Stimulated activated CD4-positive, alpha-beta T cell treated with anti-CD3 and anti-CD28 coated beads, TNF-alpha, amount 100 ng/mL, for 48 hours (primary cell): ENCODE measurements around the gene NMRAL1.

Experiments used
- DNase-seq, 3 donors: peaks; one replicate each; pipeline ENCODE4 v3.0.0-alpha.2; 2020; ENCODE audit warnings: low read depth in 3 of 3

The NMRAL1 gene

DNA sequence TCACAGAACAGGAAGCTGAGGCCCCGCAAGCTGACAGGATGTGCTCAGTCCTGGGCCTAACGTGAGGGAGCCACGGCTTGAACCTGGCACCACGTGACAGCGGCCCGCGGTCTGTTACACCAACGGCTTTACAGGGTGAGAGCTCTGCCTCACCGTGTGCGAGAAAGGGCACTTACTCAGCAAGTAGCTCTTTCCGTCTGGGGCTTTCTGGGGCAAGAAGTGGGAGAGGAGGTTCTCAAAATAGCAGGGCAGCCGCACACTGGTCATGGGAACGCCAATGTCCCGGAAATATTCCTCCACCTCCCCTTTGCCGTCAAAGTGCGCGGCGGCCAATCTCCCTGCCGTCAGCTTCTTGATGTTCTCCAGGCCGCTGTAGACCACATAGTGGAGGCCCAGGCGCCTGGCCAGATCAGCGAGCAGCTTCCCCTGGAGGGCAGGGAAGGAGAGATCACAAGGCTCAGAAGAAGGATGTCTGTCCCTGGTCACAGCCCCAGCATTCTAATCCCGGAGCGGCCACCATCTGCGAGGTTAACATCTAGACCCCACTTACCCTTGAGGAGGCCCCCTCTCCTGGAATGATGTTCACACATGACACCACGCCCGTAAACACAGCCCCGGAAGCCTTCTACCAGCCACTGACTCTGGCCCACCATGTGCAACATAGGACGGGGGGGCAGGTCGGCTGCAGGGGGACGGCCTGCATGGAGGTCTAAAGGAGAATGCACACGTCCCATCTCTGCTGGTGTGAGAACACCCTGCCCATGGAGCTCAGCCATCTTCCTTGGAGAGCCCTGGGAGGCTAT lies 8.2 kb downstream of the NMRAL1 start:
- DNase-seq: peak; percentile 17 to 28 (median 19)

DNA sequence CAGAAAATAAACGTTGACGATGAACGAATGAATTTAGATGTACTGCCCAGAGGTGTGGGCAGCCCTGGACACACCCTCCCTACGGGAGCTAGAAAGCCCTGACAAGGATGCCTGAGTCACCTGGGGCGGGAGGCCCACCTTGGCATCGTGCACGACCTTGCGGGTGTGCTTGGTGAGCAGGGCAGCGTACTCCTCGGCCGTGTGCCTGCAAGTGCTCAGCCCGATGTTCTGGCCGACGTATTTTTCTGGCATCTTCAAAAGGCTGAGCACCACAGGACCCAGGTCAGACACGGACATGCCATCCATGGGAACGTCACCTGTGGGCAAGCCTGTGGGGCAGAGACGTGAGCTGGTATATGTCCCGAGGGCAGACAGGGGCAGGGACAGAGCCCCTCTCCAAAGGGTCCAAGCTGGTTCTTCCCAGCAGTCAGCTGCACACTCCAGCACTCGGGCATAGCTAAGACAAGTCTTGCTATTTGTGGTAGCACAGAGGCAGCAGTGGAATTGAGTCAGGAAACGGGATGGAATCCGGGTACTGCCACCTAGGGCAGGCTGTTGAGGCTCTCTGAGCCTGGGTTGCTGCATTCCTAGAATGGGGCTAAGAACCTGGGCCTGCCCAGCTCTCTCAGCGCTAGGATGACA lies 10.8 kb downstream of the NMRAL1 start:
- DNase-seq: no peak

DNA sequence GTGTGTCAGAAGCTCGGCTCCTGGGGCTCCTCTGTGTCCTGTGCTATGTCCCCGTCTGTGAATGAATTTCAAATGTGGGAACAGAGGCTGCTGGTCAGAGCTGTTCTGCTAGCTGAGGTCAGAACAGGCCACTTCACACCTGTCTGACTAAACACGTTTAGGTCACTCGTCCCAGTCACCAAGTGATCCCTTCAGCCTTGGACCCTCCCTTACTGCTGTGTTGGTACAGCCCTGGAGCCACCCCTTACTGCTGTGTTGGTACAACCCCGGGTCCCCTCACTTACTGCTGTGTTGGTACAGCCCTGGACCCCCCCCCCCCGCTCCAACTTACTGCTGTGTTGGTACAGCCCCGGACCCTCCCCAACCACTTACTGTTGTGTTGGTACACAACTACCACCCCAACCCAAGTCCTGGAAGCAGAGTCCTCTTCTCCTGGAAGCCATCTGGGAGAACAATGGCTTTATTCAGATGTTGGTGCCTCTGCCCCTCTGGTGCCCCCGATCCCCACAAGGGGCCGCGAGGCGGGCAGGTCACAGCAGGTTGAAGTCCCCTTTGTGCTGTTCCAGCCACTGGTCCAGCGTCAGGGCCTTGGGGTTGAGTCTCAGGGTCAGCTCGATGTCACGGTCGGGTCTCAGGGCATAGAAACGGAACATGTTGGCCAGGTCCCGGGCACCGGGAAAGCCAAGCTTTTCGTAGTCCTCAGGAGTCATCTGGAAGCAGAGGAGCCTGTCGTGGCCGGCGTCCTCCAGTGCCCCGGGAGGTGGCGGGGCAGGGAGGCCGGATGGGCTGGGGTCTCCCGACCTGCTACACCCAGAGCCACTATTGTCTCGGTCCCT lies 13.0 kb downstream of the NMRAL1 start:
- DNase-seq: no peak

DNA sequence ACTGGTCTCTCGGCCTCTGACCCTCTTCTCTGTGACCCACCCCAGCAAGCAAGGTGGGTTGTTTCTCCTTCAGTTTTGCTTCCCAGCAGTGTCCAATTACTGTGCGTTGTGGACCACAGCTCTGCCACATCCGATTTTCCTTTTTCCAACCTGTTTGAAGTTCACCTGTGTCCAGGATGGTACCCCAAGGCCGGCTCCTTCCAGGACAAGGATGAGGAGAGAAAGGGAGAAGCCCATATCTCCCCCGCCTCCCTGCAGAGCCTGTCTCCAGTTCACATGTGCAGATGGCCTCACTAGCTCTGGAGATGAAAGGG lies 13.5 kb downstream of the NMRAL1 start:
- DNase-seq: no peak

DNA sequence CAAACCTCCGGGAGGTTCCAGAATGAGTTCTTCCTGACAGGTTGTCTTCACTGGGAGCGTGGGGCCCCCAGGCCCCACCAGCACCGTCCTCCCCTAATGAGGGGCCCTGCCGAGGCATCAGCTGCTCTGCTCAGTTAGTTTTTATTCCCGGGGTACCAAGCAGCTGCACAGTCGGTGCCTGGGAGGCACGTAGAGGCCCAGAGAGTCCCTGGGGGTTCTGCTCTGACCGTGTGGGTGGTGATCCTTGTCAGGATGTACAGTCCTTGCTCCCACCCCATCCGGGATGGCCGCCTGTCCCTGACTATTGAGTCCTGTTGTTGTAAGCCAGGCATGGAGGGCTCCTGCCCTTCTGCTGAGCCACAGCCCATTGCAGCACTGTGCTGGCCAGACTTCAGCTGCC lies 18.5 kb downstream of the NMRAL1 start:
- no peak for DNase-seq

DNA sequence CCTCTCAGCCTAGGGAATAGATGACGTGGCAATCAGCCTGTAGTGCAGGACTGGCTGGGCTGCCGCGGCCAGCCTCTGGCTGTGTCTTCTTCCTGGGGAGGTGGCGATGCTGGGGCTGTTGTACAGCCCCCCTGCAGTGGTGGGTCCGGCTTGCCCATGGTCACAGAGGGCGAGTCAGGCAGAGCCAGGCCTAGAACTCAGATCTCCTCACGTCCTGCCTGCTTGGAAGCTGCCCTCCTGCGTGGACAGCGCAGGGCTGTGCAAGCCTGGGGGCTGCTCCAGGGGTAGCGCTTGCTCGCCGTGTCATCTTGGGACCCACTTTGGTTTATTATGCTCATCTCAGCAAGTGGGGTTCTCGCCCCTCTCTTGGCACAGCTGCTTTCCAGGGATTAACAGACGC lies 19.3 kb downstream of the NMRAL1 start:
- DNase-seq: no peak

DNA sequence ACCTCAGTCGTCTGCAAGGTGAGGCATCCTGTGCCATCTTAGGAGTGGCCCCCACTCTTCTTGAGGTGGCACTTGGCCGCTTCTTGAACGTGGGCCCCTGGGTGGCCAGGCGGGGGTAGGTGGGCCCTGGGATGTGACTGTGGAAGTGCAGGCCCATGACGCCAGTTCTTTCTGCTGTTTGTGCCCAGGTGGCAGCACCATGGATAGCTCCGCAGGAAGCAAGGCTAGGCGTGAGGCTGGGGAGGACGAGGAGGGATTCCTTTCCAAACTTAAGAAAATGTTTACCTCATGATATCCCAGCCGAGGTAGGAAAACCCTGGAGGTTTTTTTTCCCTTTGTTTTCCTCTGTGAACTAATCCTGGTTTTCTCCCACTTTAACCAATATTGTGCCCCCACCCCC lies 19.8 kb downstream of the NMRAL1 start:
- no peak for DNase-seq

DNA sequence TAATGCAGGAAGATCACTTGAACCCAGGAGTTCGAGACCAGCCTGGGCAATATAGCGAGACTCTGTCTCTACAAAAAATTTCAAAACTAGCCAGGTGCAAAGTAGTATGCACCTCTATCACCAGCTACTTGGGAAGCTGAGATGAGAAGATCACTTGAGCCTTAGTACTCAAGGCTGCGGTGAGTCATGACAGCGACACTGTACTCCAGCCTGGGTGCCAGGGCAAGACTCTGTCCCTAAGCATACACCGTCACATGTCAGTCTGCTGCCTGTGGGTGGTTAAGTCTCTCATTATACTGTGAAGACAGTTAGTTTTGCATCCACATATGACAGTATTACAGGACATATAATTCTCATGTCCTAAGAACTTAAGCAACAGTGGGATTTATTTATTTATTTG lies 21.8 kb downstream of the NMRAL1 start:
- no peak for DNase-seq

DNA sequence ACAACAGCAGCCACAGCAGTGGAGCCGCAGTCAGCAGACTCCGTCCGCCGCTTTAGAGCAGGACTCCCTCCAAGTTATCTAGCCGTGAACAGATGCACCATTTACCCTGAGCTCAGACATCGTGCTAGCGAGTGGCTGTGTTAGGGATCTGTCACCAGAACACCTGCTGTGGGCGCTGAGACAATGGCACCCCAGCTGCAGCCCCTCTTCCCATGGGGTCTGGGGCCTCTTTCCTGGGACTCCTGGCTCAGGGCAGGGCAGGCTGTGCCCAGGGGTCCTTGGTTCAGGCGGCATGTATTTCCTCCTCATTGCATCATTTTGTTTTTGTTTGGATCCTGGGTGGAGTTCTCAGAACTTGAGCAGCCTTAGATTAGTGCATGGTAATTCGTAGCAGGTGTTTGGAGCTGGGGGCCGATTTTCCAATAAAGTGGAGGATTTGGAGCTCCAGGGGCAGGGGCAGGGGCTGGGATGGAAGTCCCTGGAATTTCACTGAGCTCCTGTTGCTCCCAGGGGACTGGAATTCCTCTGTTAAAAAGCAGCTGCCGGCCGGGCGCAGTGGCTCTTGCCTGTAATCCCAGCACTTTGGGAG lies 23.4 kb downstream of the NMRAL1 start:
- DNase-seq: no peak

DNA sequence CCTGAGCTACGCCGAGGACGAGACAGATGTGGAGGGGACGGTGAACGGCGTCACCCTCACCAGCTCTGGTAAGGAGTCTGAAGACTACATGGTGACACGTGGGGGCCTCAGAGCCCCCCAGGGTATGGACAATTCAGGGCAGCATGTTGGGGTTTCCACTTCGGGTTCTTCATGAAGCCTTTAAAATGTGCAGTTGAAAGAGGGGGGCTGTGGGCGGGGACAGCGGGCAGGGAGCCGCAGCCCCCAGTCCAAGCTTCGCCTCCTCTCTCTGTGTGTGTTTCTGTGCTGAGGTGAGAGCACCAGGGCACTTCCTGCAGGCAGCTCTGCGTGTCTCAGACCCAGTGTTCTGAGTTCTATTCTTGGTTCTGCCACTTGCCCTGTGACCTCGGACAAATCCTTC lies 24.0 kb downstream of the NMRAL1 start:
- DNase-seq: no peak

DNA sequence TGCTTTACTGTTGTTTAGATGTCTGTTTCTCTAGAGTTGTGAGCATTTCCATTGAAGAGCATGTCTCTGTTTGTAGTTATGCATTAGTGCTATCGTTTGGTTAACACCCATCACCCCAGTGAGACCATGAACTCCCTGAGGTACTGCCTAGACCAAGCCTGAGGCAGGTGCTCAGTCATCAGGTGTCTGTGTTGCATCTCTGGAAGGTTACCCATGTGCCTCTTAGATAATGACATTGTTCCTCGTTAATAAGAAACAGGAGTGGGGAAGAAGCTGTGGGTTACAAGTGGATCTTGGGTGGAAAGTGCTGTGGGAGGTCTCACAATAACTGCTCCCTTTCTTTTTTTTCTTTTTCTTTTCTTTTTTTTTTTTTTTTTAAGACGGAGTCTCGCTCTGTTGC lies 30.4 kb downstream of the NMRAL1 start:
- no peak for DNase-seq

DNA sequence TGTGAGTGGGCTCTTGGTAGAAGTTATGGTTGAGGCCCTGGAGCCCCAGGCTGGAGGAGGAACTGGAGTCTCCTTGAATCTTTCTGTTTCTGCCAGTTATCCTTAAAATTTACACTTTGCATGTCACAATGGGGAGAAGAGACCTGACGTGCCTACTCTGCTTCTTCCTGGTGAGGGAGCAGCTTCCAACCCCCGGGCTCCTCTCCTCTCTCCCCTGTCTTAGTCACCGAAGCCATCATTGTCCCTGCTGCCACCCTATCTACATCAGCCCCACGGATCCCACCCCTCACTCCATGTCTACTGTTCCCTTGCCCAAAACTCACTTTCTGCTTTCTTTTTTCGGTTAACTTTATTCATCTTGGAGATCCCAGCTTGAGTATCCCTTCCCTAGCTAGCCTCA lies 31.2 kb downstream of the NMRAL1 start:
- DNase-seq: no peak

DNA sequence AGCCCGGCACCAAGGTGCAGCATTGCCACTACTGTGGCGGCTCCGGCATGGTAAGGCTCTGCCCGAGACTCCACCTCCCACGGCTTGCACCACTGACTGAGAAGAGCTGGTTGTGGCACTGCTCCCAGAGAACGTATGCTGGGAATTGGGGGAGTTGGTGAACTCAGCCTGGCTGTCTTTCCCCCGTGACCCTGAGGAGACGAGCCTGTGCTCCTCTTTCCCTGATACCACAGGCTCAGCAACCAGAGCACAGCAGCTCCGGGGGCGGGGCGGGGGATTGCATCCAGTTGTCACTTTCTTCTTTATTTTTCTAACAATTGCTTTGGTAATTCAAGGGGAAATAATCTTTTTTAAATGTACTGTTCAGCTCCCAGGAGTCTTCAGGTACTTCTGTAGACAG lies 32.1 kb downstream of the NMRAL1 start:
- no peak for DNase-seq

DNA sequence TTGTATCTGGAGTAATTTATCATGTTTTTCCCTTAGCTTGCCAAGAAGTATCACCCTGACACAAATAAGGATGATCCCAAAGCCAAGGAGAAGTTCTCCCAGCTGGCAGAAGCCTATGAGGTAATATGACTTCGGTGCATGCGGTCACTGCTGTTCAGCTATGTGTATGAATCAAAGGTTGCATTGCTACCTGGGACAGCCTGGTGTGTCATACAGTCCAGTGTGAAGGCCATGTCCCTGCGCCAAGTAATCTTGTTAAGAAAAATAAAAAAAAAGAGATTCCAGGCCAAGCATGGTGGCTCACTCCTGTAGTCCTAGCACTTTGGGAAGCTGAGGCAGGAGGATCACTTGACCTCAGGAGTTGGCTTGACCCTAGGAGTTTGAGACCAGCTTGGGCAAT lies 37.1 kb downstream of the NMRAL1 start:
- DNase-seq: no peak

DNA sequence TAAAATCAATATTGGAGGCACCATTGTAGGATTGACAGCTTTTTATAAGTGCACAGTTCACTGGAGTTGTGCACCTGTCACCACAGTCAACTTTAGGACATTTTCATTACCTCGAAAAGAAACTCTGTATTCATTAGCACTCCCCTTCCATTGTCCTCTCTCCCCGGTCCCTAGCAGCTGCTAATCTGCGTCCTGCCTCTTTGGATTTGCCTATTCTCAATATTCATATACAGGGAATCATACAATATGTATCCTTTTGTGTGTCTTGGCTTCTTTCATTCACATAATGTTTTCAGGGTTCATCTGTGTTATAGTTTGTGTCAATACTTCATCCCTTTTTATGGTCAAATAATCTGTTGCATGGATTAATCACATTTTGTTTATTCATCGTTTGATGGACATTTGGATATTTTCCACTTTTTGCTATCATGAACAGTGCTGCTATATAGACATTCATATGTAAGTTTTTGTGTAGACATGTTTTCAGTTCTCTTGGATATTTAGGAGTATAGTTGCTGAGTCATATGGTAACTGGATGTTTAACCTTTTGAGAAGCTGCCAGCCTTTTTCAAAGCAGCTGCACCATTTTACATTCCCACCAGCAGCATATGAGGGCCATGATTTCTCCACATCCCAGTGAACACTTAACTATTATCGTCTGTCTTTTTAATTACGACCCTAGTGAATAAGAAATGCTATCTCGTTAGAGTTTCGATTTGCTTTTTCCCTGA lies 38.9 kb downstream of the NMRAL1 start:
- DNase-seq: no peak

DNA sequence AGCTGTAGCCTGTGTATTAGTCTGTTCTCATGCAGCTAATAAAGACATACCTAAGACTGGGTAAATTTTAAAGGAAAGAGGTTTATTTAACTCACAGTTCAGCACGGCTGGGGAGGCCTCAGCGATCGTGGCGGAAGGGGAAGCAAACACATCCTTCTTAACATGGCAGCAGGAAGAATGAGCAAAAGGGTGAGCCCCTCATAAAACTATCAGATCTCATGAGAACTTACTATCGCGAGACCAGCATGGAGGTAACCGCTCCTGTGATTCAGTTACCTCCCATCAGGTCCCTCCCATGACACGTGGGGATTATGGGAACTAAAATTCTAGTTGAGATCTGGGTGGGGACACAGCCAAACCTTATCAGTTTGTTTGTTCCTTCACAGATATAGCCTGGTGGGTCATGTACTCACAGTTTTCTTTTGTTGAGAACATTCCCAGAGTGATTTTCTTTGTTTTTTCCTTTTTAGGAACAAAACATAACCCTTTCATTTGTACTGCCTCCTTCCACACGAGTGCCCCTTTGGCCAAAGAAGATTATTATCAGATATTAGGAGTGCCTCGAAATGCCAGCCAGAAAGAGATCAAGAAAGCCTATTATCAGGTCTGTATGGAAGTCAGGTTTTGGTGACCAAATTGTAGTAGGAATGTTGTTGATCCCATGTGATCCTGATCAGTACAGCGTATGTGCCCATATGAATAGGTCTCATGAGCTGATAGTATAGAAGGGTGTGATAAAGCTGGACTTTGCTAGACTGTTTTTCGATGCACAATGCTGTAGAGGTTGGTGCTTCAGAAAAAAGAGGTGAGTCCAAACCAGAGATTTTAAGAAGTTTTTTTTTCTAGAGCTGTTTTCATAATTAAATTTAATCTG lies 40.3 kb downstream of the NMRAL1 start:
- no peak for DNase-seq

DNA sequence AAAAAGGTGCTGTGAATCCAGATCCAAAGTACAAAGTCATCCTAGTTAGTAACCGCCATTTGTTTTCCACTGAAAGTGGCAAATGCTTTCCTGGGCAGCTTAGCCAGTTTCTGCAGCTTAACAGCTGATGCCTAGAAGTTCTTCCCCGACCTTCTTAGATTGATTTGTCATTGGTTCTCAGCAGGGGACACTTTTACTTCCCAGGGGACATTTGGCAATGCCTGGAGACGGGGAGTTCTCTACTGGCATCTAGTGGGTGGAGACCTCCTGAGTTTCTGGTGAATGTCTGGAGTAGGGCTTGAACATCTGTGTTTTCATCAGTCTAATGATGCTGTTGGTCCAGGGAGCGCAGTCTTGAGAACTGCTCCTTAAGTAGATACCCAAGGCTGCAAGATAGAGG lies 41.2 kb downstream of the NMRAL1 start:
- no peak for DNase-seq

DNA sequence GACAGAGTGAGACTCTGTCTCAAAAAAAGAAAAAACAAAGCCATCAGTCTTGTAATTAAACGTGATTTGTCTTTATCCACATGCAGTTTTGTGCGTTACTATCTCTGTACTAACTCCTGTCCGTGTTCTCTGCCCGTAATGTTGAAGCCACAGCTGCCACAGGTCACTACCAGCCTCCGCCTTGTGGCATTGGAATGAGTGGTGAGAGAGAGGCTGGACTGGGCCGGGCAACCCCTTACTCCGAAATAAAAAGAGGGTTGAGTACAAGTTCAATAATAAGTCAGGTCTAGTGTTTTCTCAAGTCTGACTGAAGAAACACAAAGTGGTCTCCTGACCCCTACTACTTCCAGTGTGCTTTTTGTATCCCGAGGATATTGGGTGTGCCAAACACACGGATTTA lies 43.4 kb downstream of the NMRAL1 start:
- no peak for DNase-seq

DNA sequence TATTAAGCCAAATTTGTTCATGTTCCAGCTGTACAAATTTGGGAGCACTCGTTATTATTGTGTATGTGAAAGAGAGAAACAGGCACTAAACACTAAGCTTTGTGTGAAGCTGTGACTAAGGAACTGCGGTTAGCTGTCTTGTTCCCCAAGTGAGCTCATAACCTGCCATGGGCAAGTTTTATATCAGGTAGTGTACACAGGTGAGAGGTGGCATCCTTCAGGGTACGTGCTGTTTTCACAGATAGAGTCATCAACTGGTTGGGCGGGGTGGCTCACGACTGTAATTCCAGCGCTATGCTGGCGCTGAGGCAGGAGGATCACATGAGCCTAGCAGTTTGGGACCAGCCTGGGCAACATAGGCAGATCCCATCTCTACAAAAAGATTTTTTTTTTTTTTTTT lies 45.9 kb downstream of the NMRAL1 start:
- DNase-seq: no peak

DNA sequence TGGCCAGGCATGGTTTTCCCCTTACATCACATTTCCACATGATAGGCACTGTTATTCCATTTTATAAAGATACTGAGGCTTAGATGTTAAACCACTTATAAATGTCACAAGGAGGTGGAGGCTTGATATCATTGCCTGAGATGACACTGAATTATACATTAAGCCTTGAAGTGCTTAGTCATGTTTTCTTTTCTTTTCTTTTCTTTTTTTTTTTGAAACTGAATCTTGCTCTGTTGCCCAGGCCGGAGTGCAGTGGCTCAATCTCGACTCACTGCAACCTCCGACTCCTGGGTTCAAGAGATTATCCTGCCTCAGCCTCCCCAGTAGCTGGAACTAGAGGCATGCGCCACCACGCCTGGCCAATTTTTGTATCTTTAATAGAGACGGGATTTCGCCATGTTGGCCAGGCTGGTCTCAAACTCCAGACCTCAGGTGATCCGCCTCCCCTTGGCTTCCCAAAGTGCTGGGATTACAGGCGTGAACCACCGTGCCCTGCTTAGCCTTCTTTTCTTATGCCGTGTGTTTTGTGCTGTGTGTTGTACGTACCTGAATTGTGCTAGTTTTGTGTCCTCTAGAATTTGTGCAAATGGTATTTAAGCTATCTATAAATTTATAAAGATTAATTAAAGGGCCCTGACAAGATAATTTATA lies 47.6 kb downstream of the NMRAL1 start:
- no peak for DNase-seq
